ENCODE results near the gene CNR1.

CNR1 gene

GRCh38 chr6:88111991-88112390 lies 54.2 kb downstream of the CNR1 start:
- Histone ChIP-seq H3K36me3 (no peaks in the 10 kb centered on the region), H3K27me3 (ENCODE audit: insufficient read depth, low read depth, severe bottlenecking) (no peaks in the 10 kb centered on the region), H3K4me3 (ENCODE audit: low read depth, low read length) (no peak overlapping the region), H3K9me3 (ENCODE audit: severe bottlenecking) (no peaks in the 10 kb centered on the region), H3K27ac (no peak overlapping the region)
- no peak for TF ChIP-seq CTCF (IDR thresholded peaks at IDR 0.05; ENCODE audit: low read depth, low read length)
- no peak for DNase-seq

DNA sequence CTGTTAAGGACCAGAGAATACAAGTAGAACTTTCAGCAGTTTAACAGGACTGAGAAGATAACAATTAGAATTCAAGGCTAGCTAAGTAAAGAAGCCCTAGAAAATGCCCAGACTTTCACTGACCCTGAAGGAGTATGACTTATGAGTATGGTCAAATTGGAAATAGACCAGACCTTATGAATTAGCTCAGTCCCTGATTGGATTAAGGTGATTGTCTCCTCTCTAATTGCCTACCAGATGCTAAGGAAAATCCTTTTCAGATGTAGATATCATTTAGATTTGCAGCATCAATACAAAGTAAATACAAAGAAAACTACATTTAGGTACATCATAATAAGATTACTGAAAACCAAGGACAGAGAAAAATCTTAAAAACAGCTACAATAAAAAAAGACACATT lies 58.9 kb downstream of the CNR1 start:
- DNase-seq: no peak
- no peak overlapping the region for H3K4me3 ChIP-seq (ENCODE audit: low read depth, low read length)
- H3K36me3 ChIP-seq: no peaks in the 10 kb centered on the region
- no peaks in the 10 kb centered on the region for H3K27me3 ChIP-seq (ENCODE audit: insufficient read depth, low read depth, severe bottlenecking)
- no peak for TF ChIP-seq CTCF (IDR thresholded peaks at IDR 0.05; ENCODE audit: low read depth, low read length)
- no peak overlapping the region for H3K27ac ChIP-seq
- no peaks in the 10 kb centered on the region for H3K9me3 ChIP-seq (ENCODE audit: severe bottlenecking)

- TF ChIP-seq CTCF (IDR thresholded peaks at IDR 0.05; ENCODE audit: low read depth, low read length): no peak
Observed at GRCh38 chr6:88105741-88106340, 60.3 kb downstream of the CNR1 start.

More at GRCh38 chr6:88105741-88106340, 60.3 kb downstream of the CNR1 start:
- Histone ChIP-seq H3K36me3 (no peaks in the 10 kb centered on the region), H3K27ac (no peak overlapping the region), H3K4me3 (ENCODE audit: low read depth, low read length) (no peak overlapping the region), H3K9me3 (ENCODE audit: severe bottlenecking) (no peaks in the 10 kb centered on the region), H3K27me3 (ENCODE audit: insufficient read depth, low read depth, severe bottlenecking) (no peaks in the 10 kb centered on the region)
- no peak for DNase-seq
